Prostate gland (tissue), 2 donors: ENCODE measurements around the gene NAA50. TPM values are rescaled to one million over a fixed set of nuclear protein-coding genes. Genes with fewer than 3 reads are reported as not detected.

Source experiments
- DNase-seq: peaks from one replicate; pipeline ENCODE4 v3.0.0-alpha.2; 2019; ENCODE audit warnings: low spot score
- H3K27ac ChIP-seq, 2 donors: fragments of 200-600 bp; sonication (generic); 2 replicates each; pipeline ENCODE4 v1.5.1; 2017 to 2019
- H3K27me3 ChIP-seq: fragments of 200-600 bp; sonication (generic); replicated peaks from 2 replicates; pipeline ENCODE4 v1.5.1; 2019; ENCODE audit not compliant: insufficient read depth
- H3K36me3 ChIP-seq, 2 donors: fragments of 200-600 bp; sonication (generic); 1 replicate in 1 of 2; 2 replicates in 1 of 2; pipeline versions ENCODE4 v1.5.1 to v1.8.1; 2017 to 2019
- H3K4me1 ChIP-seq: fragments of 200-600 bp; sonication (generic); replicated peaks from 2 replicates; pipeline ENCODE4 v1.5.1; 2019
- H3K4me3 ChIP-seq, 2 donors: fragments of 200-600 bp; sonication (generic); 2 replicates each; pipeline ENCODE4 v1.5.1; 2017 to 2019
- H3K9me3 ChIP-seq: fragments of 200-600 bp; sonication (generic); 2 replicates; pipeline ENCODE4 v1.5.1; 2017
- CTCF ChIP-seq, 4 experiments: fragments of 200-600 bp in 2 of 4; fragments of 450-650 bp in 2 of 4; sonication (generic) in 2 of 4; IDR thresholded peaks; 1 replicate in 3 of 4; 2 replicates in 1 of 4; pipeline ENCODE4 v1.5.1; 2016 to 2019; ENCODE audit warnings: antibody characterized with exemption in 4 of 4, mild to moderate bottlenecking in 2 of 4, moderate library complexity in 2 of 4
- POLR2A ChIP-seq: fragments of 450-650 bp; IDR thresholded peaks from one replicate; pipeline ENCODE4 v1.6.1; 2016; ENCODE audit warnings: antibody characterized with exemption, mild to moderate bottlenecking
- POLR2AphosphoS5 ChIP-seq: sonication (generic); formaldehyde crosslinking; IDR thresholded peaks from one replicate; pipeline ENCODE4 v1.6.1; 2017; ENCODE audit warnings: antibody characterized with exemption
- WGBS: methylation state at CpG from one replicate; pipeline ENCODE4 v1.1.5; 2018; 5-methylcytosine and 5-hydroxymethylcytosine counted together
- intact Hi-C: fragments of 100-400 bp; cut with DNase I; formaldehyde crosslinking; loops from one replicate; pipeline ENCODE4 v1.14.2; 2022
- total RNA-seq, 2 donors: library from RNA; depleted of rRNA; stranded (reverse); fragments of >200 nt; gene quantifications; one replicate each; pipeline ENCODE4 v1.1.0, GENCODE V29; 2016

Gene NAA50
- total RNA-seq, 2 donors from 2014 or later, result 111 to 118 TPM

GRCh38 chr3:113731694-113732093 lies 14.4 kb downstream of the NAA50 start:
- no peaks in the 10 kb centered on the region for H3K9me3 ChIP-seq
- no peaks in the 10 kb centered on the region for H3K36me3 ChIP-seq
- TF ChIP-seq POLR2AphosphoS5 (no peak), CTCF (IDR thresholded peaks at IDR 0.05) (no peak), POLR2A (no peak)
- DNase-seq, result no peak
- 65% methylated on average over 4 of the region's 4 CpGs for whole genome bisulfite sequencing
- intact Hi-C loops, result loop anchor here (10.0 kb wide), 2 partner anchors 103 to 107 kb away; partner anchors contain the start of gene GRAMD1C
- H3K4me3 ChIP-seq, result no peak overlapping the region
- peaks cover 3% of the 10 kb centered on the region for H3K4me1 ChIP-seq
- H3K27me3 ChIP-seq, result no peaks in the 10 kb centered on the region
- no peak overlapping the region for H3K27ac ChIP-seq

DNA sequence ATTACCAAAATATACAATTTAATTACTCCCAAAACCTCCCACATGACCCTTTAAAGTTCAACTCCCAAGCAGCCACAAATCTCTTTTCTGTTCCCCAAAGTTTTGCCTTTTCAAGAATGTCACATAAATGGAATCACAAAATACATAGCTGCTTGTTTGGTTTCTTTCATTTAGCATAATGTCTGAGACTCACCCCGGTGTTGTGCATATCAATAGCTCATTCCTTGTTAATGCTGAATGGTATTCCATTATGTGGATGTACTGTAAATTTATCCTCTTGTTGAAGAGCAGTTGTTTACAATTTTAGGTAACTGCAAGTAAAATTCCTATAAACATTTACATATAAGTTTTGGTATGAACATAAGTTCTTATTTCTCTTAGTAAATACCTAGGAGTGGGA lies 15.5 kb downstream of the NAA50 start:
- no peak for DNase-seq
- intact Hi-C loops, result loop anchor here (10.0 kb wide), 2 partner anchors 104 to 106 kb away; partner anchors contain the start of gene GRAMD1C

DNA sequence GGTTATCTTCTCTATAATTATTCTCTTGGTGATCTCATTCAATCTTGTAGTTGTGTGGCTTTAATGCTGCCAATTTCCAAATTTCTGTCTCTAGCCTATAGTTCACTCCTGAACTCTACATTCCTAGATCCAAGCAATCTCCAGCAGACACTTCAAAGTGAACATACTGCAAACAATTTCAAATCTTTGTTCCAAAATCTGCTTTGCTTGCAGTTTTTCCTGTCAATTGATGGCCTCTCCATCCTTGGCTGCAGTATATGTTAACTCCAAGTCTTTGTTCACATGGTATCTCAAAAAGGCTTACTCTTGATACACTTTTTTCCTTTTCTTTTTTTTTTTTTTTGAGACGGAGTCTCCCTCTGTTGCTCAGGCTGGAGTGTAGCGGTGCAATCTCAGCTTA lies 17.4 kb downstream of the NAA50 start:
- Histone ChIP-seq H3K4me1 (no peaks in the 10 kb centered on the region), H3K27ac (no peak overlapping the region), H3K4me3 (no peak overlapping the region), H3K36me3 (no peaks in the 10 kb centered on the region), H3K9me3 (no peaks in the 10 kb centered on the region), H3K27me3 (no peaks in the 10 kb centered on the region)
- intact Hi-C loops, result no loop called here
- DNase-seq, result no peak
- 100% methylated on average over 2 of the region's 2 CpGs for WGBS
- no peak for TF ChIP-seq POLR2AphosphoS5
- TF ChIP-seq CTCF (IDR thresholded peaks at IDR 0.05), result no peak
- TF ChIP-seq POLR2A, result no peak

More for the DNA sequence above, 15.5 kb downstream of the NAA50 start:
- Histone ChIP-seq H3K4me1 (no peaks in the 10 kb centered on the region), H3K4me3 (no peak overlapping the region), H3K27me3 (no peaks in the 10 kb centered on the region), H3K9me3 (no peaks in the 10 kb centered on the region), H3K27ac (no peak overlapping the region), H3K36me3 (no peaks in the 10 kb centered on the region)
- 85% methylated on average over 1 of the region's 1 CpG for WGBS
- TF ChIP-seq POLR2AphosphoS5 (no peak), CTCF (IDR thresholded peaks at IDR 0.05) (no peak), POLR2A (no peak)

DNA sequence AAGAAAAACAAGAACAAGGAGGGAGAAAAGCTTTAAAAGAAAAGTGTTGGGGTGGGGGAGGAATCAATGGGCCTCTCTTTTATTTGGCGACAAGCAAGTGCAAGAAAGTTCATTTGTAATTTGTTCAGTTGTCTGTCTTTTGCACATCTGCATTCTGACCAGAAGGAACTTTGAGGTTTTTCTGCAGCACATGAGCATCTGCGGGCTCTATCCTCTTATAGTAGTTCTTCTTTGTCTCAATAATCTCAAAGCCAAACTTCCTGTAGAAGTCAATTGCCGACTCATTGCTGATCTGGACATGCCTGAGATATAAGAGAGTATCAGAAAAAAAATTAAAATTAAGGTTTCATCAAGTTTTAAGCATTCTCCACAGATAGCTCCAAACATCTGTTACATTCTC lies 24.4 kb downstream of the NAA50 start:
- H3K36me3 ChIP-seq, result no peaks in the 10 kb centered on the region
- H3K9me3 ChIP-seq, result no peaks in the 10 kb centered on the region
- H3K4me3 ChIP-seq, result no peak overlapping the region
- no peaks in the 10 kb centered on the region for H3K4me1 ChIP-seq
- no peak for DNase-seq
- TF ChIP-seq POLR2A, result no peak
- TF ChIP-seq CTCF (IDR thresholded peaks at IDR 0.05), result no peak
- no peak for TF ChIP-seq POLR2AphosphoS5
- H3K27me3 ChIP-seq, result no peaks in the 10 kb centered on the region
- intact Hi-C loops, result no loop called here
- no peak overlapping the region for H3K27ac ChIP-seq
- WGBS, result 80% methylated on average over 3 of the region's 3 CpGs

DNA sequence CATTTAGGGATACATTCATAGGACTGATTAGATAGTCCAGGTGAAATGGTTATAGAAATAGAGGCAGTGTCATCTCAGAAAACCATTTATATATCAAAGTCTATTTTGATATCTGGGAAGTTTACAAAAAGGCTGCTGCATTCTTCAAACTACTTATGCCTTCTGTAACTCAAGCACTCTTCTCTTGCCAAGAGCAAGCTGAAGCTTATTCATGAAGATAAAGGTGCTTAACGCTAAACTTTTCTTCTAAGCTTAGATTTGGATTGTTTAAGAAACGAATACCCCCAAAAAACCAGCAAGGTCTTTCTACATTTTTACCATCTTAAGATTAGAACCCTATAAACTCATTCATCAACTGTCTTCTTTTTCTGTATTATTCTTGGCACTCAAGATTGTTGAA lies 26.3 kb downstream of the NAA50 start:
- H3K4me3 ChIP-seq, result no peak overlapping the region
- H3K27ac ChIP-seq, result no peak overlapping the region
- H3K4me1 ChIP-seq, result no peaks in the 10 kb centered on the region
- DNase-seq, result no peak
- no peaks in the 10 kb centered on the region for H3K9me3 ChIP-seq
- intact Hi-C loops, result no loop called here
- no peaks in the 10 kb centered on the region for H3K36me3 ChIP-seq
- 63% methylated on average over 2 of the region's 2 CpGs for WGBS
- TF ChIP-seq POLR2A (no peak), POLR2AphosphoS5 (no peak), CTCF (IDR thresholded peaks at IDR 0.05) (no peak)
- H3K27me3 ChIP-seq, result no peaks in the 10 kb centered on the region
